Ovary (tissue), 9 donors: ENCODE data around the gene ITPR3. TPM values are rescaled to one million over a fixed set of nuclear protein-coding genes. Genes with fewer than 3 reads are reported as not detected.

Experiments used
- DNase-seq, 5 donors: peaks; one replicate each; pipeline ENCODE4 v3.0.0-alpha.2; 2019 to 2020
- H3K27ac ChIP-seq, 2 donors: fragments of 200-600 bp; one replicate each; pipeline versions ENCODE4 v1.5.1 to v1.8.0; 2019 to 2022
- H3K27me3 ChIP-seq: fragments of 200-600 bp; one replicate; pipeline ENCODE4 v1.8.0; 2022
- H3K36me3 ChIP-seq: fragments of 200-600 bp; sonication (generic); one replicate; pipeline ENCODE4 v1.5.1; 2019
- H3K4me1 ChIP-seq: one replicate; pipeline ENCODE4 v1.8.1; 2013; ENCODE audit warnings: mild to moderate bottlenecking, moderate library complexity; ENCODE audit not compliant: insufficient read depth
- H3K4me3 ChIP-seq: fragments of 200-600 bp; sonication (generic); one replicate; pipeline ENCODE4 v1.5.1; 2017
- H3K9me3 ChIP-seq, 2 donors: fragments of 200-600 bp in 1 of 2; sonication (generic) in 1 of 2; one replicate each; pipeline versions ENCODE4 v1.5.1 to v1.8.1; 2013 to 2019; ENCODE audit warnings: mild to moderate bottlenecking in 1 of 2, moderate library complexity in 1 of 2
- EP300 ChIP-seq: sonication (generic); formaldehyde crosslinking; IDR thresholded peaks from one replicate; pipeline ENCODE4 v1.6.1; 2017; ENCODE audit warnings: antibody characterized with exemption
- POLR2A ChIP-seq: fragments of 450-650 bp; IDR thresholded peaks from one replicate; pipeline ENCODE4 v1.6.1; 2017; ENCODE audit warnings: antibody characterized with exemption, mild to moderate bottlenecking, moderate library complexity
- WGBS, 3 donors: extraction: QIAGEN DNeasy Blood & Tissue Kit in 1 of 3; methylation state at CpG; one replicate each; pipeline versions ENCODE4 v1.1.5 to v1.1.7; 2013 to 2017; 5-methylcytosine and 5-hydroxymethylcytosine counted together
- intact Hi-C, 4 donors: fragments of 100-400 bp; cut with DNase I; formaldehyde crosslinking; loops; one replicate each; pipeline versions ENCODE4 v1.11.0 to v1.15.1; 2022 to 2023
- polyA plus RNA-seq, 2 donors: library from polyadenylated mRNA; stranded (reverse); fragments of 200-250 nt in 1 of 2; fragments of 350-450 nt in 1 of 2; fragmentation: Illumina TruSeq in 1 of 2; extraction: RNeasy Lipid Tissue Mini Kit (QIAGEN cat#74804) in 1 of 2; gene quantifications; one replicate each; pipeline ENCODE4 v1.2.3, GENCODE V29; 2013 to 2014
- total RNA-seq, 7 donors: library from RNA; depleted of rRNA in 2 of 7; stranded (reverse); fragments of >200 nt in 2 of 7; fragmentation: NEBNext Ultra II Directional in 3 of 7; extraction: Animal tissue kit (Norgen Biotek cat#: 25700) in 3 of 7; gene quantifications; one replicate each; pipeline versions ENCODE4 v1.1.0 to v1.2.4, GENCODE V29; 2016 to 2023
- TF ChIP-seq, protein P1 (sequence below), 3 donors: fragments of 450-650 bp in 2 of 3; fragments of 200-600 bp in 1 of 3; IDR thresholded peaks; one replicate each; pipeline versions ENCODE4 v1.5.1 to v1.8.0; 2016 to 2022; ENCODE audit warnings: antibody characterized with exemption in 3 of 3, mild to moderate bottlenecking in 1 of 3
- donor health status: DM: no; HTN: no; CAD: no; lungs with moderate emphysema.
- donor health status: DM: no; HTN: no; CAD: no.
- donor health status: Bipolar disorder and iron deficiency.
- donor health status: DM: yes; HTN: yes; CAD: no.
- donor health status: DM: no; HTN: no; CAD: no.
- donor health status: DM: yes; HTN: yes; CAD: no.

The ITPR3 gene
- total and polyA plus RNA-seq, 9 donors = 3.6 to 31.1 (median 11.7) TPM

- H3K36me3 ChIP-seq = no peaks in the 10 kb centered on the region
- TF ChIP-seq POLR2A = no peak
- no peak for TF ChIP-seq EP300
- TF ChIP-seq, protein P1, sequence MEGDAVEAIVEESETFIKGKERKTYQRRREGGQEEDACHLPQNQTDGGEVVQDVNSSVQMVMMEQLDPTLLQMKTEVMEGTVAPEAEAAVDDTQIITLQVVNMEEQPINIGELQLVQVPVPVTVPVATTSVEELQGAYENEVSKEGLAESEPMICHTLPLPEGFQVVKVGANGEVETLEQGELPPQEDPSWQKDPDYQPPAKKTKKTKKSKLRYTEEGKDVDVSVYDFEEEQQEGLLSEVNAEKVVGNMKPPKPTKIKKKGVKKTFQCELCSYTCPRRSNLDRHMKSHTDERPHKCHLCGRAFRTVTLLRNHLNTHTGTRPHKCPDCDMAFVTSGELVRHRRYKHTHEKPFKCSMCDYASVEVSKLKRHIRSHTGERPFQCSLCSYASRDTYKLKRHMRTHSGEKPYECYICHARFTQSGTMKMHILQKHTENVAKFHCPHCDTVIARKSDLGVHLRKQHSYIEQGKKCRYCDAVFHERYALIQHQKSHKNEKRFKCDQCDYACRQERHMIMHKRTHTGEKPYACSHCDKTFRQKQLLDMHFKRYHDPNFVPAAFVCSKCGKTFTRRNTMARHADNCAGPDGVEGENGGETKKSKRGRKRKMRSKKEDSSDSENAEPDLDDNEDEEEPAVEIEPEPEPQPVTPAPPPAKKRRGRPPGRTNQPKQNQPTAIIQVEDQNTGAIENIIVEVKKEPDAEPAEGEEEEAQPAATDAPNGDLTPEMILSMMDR (IDR thresholded peaks at IDR 0.05) = no peak
- 89 to 91% (median 91%) methylated on average over 25 of the region's 25 CpGs for WGBS, 3 donors
- intact Hi-C loops = no loop called here
- DNase-seq = no peak
- peaks cover 6% of the 10 kb centered on the region for H3K4me1 ChIP-seq
- no peaks in the 10 kb centered on the region for H3K27me3 ChIP-seq
- H3K4me3 ChIP-seq = no peak overlapping the region
- H3K9me3 ChIP-seq = no peaks in the 10 kb centered on the region
- H3K27ac ChIP-seq = no peak overlapping the region
Measured at GRCh38 chr6:33688451-33689147, 67.5 kb downstream of the ITPR3 start.

GRCh38 chr6:33689148-33689494 lies 68.0 kb downstream of the ITPR3 start:
- Histone ChIP-seq H3K27ac (no peak overlapping the region), H3K9me3 (no peaks in the 10 kb centered on the region), H3K4me1 (peaks cover 5% of the 10 kb centered on the region), H3K36me3 (no peaks in the 10 kb centered on the region), H3K27me3 (no peaks in the 10 kb centered on the region), H3K4me3 (no peak overlapping the region)
- 81 to 87% (median 87%) methylated on average over 12 of the region's 12 CpGs for WGBS, 3 donors
- DNase-seq = no peak
- TF ChIP-seq, protein P1 (IDR thresholded peaks at IDR 0.05) = no peak
- TF ChIP-seq POLR2A (no peak), EP300 (no peak)
- intact Hi-C loops = no loop called here

- 86 to 88% (median 86%) methylated on average over 9 to 10 of the region's 10 CpGs for WGBS, 3 donors
- intact Hi-C loops = loop anchor here in 2 of 4 donors (10.0 kb wide), 1 partner anchor 105 kb away; the partner anchor contains the start of gene BAK1 (in 2 of the 2)
- no peaks in the 10 kb centered on the region for H3K36me3 ChIP-seq
- H3K27me3 ChIP-seq = no peaks in the 10 kb centered on the region
- DNase-seq = no peak
- no peaks in the 10 kb centered on the region for H3K9me3 ChIP-seq
- H3K4me1 ChIP-seq = peaks cover 5% of the 10 kb centered on the region
- TF ChIP-seq POLR2A (no peak), EP300 (no peak)
- TF ChIP-seq, protein P1 (IDR thresholded peaks at IDR 0.05) = no peak
- no peak overlapping the region for H3K4me3 ChIP-seq
- no peak overlapping the region for H3K27ac ChIP-seq
Measured at GRCh38 chr6:33689879-33690278, 68.8 kb downstream of the ITPR3 start.

GRCh38 chr6:33690766-33691165 lies 69.6 kb downstream of the ITPR3 start:
- Histone ChIP-seq H3K36me3 (no peaks in the 10 kb centered on the region), H3K27me3 (no peaks in the 10 kb centered on the region), H3K9me3 (no peaks in the 10 kb centered on the region), H3K4me3 (no peak overlapping the region), H3K27ac (no peak overlapping the region), H3K4me1 (peaks cover 9% of the 10 kb centered on the region)
- TF ChIP-seq POLR2A (no peak), EP300 (no peak)
- TF ChIP-seq, protein P1 (IDR thresholded peaks at IDR 0.05) = no peak
- WGBS, 3 donors = 85 to 91% (median 87%) methylated on average over 13 of the region's 13 CpGs
- intact Hi-C loops = loop anchor here in 2 of 4 donors (10.0 kb wide), 1 partner anchor 106 kb away; the partner anchor contains the start of gene BAK1 (in 2 of the 2)
- DNase-seq = no peak
